ES-I3 (cell line): Measurements from ENCODE around the gene AOPEP.

Experiments
- H3K36me3 ChIP-seq: 2 replicates; pipeline ENCODE4 v1.6.1; 2013; ENCODE audit warnings: mild to moderate bottlenecking, low read length, control low read depth, moderate library complexity; ENCODE audit not compliant: insufficient read depth
- H3K4me1 ChIP-seq: 2 replicates; pipeline ENCODE4 v1.6.1; 2013; ENCODE audit warnings: mild to moderate bottlenecking, control low read depth, low read length; ENCODE audit not compliant: insufficient read depth
- H3K9ac ChIP-seq: 2 replicates; pipeline ENCODE4 v1.6.1; 2013; ENCODE audit warnings: low read depth, mild to moderate bottlenecking, low read length, moderate library complexity
- H3K9me3 ChIP-seq: 2 replicates; pipeline ENCODE4 v1.6.1; 2013; ENCODE audit warnings: mild to moderate bottlenecking, low read length, moderate library complexity; ENCODE audit not compliant: control insufficient read depth, insufficient read depth

AOPEP gene

GRCh38 chr9:94817291-94818177 is 91.0 kb downstream of the AOPEP start:
- Histone ChIP-seq H3K36me3 (no peaks in the 10 kb centered on the region), H3K9ac (no peak overlapping the region), H3K4me1 (no peaks in the 10 kb centered on the region), H3K9me3 (no peaks in the 10 kb centered on the region)

- Histone ChIP-seq H3K9ac (no peak overlapping the region), H3K36me3 (no peaks in the 10 kb centered on the region), H3K9me3 (no peaks in the 10 kb centered on the region), H3K4me1 (no peaks in the 10 kb centered on the region)
Observed at GRCh38 chr9:94818178-94818541, 91.7 kb downstream of the AOPEP start.

- H3K9me3 ChIP-seq, result no peaks in the 10 kb centered on the region
- 0 out of 2 replicates have a peak, but pooled peaks cover under 1% of the 10 kb centered on the region for H3K4me1 ChIP-seq
- no peak overlapping the region for H3K9ac ChIP-seq
- H3K36me3 ChIP-seq, result no peaks in the 10 kb centered on the region
Observed at GRCh38 chr9:94819161-94819687, 92.7 kb downstream of the AOPEP start.

- H3K36me3 ChIP-seq, result no peaks in the 10 kb centered on the region
- peaks cover 14% of the 10 kb centered on the region for H3K4me1 ChIP-seq
- H3K9ac ChIP-seq, result no peak overlapping the region
- no peaks in the 10 kb centered on the region for H3K9me3 ChIP-seq
Observed at GRCh38 chr9:94821098-94821887, 94.8 kb downstream of the AOPEP start.

- Histone ChIP-seq H3K4me1 (peaks cover 14% of the 10 kb centered on the region), H3K9me3 (no peaks in the 10 kb centered on the region), H3K36me3 (no peaks in the 10 kb centered on the region), H3K9ac (no peak overlapping the region)
Observed at GRCh38 chr9:94822273-94822672, 95.8 kb downstream of the AOPEP start.

GRCh38 chr9:94823710-94824109 is 97.2 kb downstream of the AOPEP start:
- Histone ChIP-seq H3K9me3 (no peaks in the 10 kb centered on the region), H3K4me1 (peaks cover 14% of the 10 kb centered on the region), H3K9ac (no peak overlapping the region), H3K36me3 (no peaks in the 10 kb centered on the region)

- Histone ChIP-seq H3K36me3 (no peaks in the 10 kb centered on the region), H3K9me3 (no peaks in the 10 kb centered on the region), H3K9ac (no peak overlapping the region), H3K4me1 (peaks cover 14% of the 10 kb centered on the region)
Observed at GRCh38 chr9:94824411-94824810, 97.9 kb downstream of the AOPEP start.

GRCh38 chr9:94824913-94825610 is 98.6 kb downstream of the AOPEP start:
- H3K9me3 ChIP-seq, result no peaks in the 10 kb centered on the region
- H3K4me1 ChIP-seq, result peaks cover 14% of the 10 kb centered on the region
- no peak overlapping the region for H3K9ac ChIP-seq
- no peaks in the 10 kb centered on the region for H3K36me3 ChIP-seq

- no peaks in the 10 kb centered on the region for H3K9me3 ChIP-seq
- peaks cover 14% of the 10 kb centered on the region for H3K4me1 ChIP-seq
- no peak overlapping the region for H3K9ac ChIP-seq
- no peaks in the 10 kb centered on the region for H3K36me3 ChIP-seq
Observed at GRCh38 chr9:94825611-94825958, 99.1 kb downstream of the AOPEP start.

- no peak overlapping the region for H3K9ac ChIP-seq
- no peaks in the 10 kb centered on the region for H3K36me3 ChIP-seq
- H3K4me1 ChIP-seq, result peaks cover 14% of the 10 kb centered on the region
- no peaks in the 10 kb centered on the region for H3K9me3 ChIP-seq
Observed at GRCh38 chr9:94826044-94826443, 99.5 kb downstream of the AOPEP start.

GRCh38 chr9:94826644-94827410 is 100.3 kb downstream of the AOPEP start:
- peaks cover 14% of the 10 kb centered on the region for H3K4me1 ChIP-seq
- no peak overlapping the region for H3K9ac ChIP-seq
- H3K9me3 ChIP-seq, result no peaks in the 10 kb centered on the region
- no peaks in the 10 kb centered on the region for H3K36me3 ChIP-seq

- Histone ChIP-seq H3K9me3 (no peaks in the 10 kb centered on the region), H3K4me1 (peaks cover 14% of the 10 kb centered on the region), H3K9ac (no peak overlapping the region), H3K36me3 (no peaks in the 10 kb centered on the region)
Observed at GRCh38 chr9:94827584-94828304, 101.2 kb downstream of the AOPEP start.

- Histone ChIP-seq H3K9ac (no peak overlapping the region), H3K4me1 (peaks cover 10% of the 10 kb centered on the region), H3K36me3 (no peaks in the 10 kb centered on the region), H3K9me3 (no peaks in the 10 kb centered on the region)
Observed at GRCh38 chr9:94829380-94830070, 103.0 kb downstream of the AOPEP start.
